Lower leg skin (tissue), 3 donors: Measurements from ENCODE around the gene CEP295NL.

Experiments used
- POLR2A ChIP-seq, 2 donors: fragments of 450-650 bp; IDR thresholded peaks; one replicate each; pipeline ENCODE4 v1.6.1; 2016 to 2017; ENCODE audit warnings: antibody characterized with exemption in 2 of 2, mild to moderate bottlenecking in 1 of 2, moderate library complexity in 1 of 2
- TF ChIP-seq, protein P1 (sequence below), 3 donors: fragments of 450-650 bp; IDR thresholded peaks; one replicate each; pipeline ENCODE4 v1.5.1; 2016; ENCODE audit warnings: antibody characterized with exemption in 3 of 3, mild to moderate bottlenecking in 3 of 3, moderate library complexity in 2 of 3

DNA sequence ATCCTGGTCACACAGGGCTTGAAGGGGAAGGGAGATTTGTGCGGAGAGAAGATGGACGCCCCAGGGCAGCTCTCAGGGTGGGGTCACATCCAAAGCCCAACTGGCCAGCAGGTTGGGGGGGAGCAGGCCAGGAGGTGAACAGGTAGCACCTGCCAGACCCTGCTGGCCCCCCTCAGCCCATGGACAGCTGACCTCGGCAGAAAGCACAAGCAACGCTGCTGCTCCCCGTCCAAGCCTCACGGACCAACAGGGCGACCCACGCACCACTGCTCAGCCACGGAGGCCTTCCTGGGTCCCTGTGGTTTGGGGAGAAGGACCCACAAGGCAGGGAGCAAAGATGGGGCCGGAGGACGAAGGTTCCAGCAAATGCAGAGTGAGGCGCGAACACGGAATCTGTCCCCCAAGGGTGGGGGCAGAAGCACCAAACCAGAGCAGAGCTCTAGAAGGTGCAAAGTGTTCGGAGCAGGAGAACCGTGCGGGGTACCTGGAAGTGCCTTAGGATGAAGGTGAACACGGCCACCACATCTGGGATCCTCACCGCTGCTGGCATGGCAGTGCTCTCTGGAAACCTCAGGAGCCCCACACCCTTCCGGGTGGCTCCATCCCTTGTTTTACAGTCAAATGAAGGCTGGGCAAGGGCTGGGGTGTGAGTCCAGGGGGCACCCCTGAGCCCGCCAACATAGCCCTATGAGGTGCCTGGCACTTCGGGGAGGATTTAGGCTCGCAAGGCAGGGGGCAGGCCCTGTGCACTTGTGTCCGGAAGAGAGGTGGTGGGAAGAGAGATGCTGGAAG, 17.9 kb downstream of the CEP295NL start:
- TF ChIP-seq, protein P1, sequence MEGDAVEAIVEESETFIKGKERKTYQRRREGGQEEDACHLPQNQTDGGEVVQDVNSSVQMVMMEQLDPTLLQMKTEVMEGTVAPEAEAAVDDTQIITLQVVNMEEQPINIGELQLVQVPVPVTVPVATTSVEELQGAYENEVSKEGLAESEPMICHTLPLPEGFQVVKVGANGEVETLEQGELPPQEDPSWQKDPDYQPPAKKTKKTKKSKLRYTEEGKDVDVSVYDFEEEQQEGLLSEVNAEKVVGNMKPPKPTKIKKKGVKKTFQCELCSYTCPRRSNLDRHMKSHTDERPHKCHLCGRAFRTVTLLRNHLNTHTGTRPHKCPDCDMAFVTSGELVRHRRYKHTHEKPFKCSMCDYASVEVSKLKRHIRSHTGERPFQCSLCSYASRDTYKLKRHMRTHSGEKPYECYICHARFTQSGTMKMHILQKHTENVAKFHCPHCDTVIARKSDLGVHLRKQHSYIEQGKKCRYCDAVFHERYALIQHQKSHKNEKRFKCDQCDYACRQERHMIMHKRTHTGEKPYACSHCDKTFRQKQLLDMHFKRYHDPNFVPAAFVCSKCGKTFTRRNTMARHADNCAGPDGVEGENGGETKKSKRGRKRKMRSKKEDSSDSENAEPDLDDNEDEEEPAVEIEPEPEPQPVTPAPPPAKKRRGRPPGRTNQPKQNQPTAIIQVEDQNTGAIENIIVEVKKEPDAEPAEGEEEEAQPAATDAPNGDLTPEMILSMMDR (IDR thresholded peaks at IDR 0.05): no peak
- TF ChIP-seq POLR2A (IDR thresholded peaks at IDR 0.05): no peak
